PC-3 (cell line): ENCODE data around the gene CALN1.

ENCODE experiments used
- EZH2phosphoT487 ChIP-seq: fragments of 300-600 bp; sonication (generic); IDR thresholded peaks from 2 replicates; pipeline ENCODE4 v1.6.1; 2018; ENCODE audit warnings: mild to moderate bottlenecking, antibody characterized with exemption, low read length, borderline replicate concordance
- TF ChIP-seq, protein P1 (sequence below): fragments of 300-600 bp; sonication (generic); conservative IDR thresholded peaks from 2 replicates; pipeline ENCODE4 v1.5.1; 2017; ENCODE audit warnings: antibody characterized with exemption, low read depth, mild to moderate bottlenecking, low read length

DNA sequence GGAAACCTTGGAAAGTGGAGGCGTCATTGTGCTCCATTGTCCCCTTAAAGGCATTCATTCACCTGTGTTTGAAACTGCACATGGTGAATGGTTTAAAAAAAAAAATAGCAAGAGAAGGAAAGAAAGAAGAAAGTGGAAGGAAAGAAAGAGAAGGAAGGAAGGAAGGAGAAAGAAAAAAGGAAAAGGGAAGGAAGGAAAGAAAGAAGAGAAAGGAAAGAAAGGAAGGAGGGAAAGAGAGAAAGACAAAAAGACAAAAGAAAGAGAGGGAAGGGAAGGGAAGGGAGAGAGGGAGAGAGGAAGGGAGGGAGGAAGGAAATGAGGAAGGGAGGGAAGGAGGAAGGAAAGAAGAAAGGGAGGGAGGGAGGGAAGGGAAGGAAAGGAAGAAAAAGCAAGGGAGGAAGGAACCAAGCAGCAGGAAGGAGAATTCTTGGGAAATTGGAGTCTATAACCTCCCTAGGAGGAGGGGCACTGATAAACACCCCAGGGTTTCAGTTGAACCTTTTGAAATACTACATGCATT lies 66.9 kb downstream of the CALN1 start:
- TF ChIP-seq, protein P1, sequence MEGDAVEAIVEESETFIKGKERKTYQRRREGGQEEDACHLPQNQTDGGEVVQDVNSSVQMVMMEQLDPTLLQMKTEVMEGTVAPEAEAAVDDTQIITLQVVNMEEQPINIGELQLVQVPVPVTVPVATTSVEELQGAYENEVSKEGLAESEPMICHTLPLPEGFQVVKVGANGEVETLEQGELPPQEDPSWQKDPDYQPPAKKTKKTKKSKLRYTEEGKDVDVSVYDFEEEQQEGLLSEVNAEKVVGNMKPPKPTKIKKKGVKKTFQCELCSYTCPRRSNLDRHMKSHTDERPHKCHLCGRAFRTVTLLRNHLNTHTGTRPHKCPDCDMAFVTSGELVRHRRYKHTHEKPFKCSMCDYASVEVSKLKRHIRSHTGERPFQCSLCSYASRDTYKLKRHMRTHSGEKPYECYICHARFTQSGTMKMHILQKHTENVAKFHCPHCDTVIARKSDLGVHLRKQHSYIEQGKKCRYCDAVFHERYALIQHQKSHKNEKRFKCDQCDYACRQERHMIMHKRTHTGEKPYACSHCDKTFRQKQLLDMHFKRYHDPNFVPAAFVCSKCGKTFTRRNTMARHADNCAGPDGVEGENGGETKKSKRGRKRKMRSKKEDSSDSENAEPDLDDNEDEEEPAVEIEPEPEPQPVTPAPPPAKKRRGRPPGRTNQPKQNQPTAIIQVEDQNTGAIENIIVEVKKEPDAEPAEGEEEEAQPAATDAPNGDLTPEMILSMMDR, result no peak
- TF ChIP-seq EZH2phosphoT487, result no peak
